Endothelial cell of umbilical vein (primary cell): Measurements from ENCODE around the gene PUM2. TPM values are rescaled to one million over a fixed set of nuclear protein-coding genes. Genes with fewer than 3 reads are reported as not detected.

Source experiments
- BruUV-seq: library from RNA; stranded (reverse); fragments of 400-500 nt; replicated peaks from 2 replicates; lab custom pipeline; 2021; lab: Mats Ljungman, UMichigan
- CTCF ChIA-PET: fragments of 300-600, 350-600 bp; sonication (Branson Sonifier 250); formaldehyde crosslinking; loops from one replicate; lab custom pipeline; 2021; ENCODE audit warnings: antibody characterized with exemption, inconsistent platforms; lab: Charles Lee
- POLR2A ChIA-PET: fragments of 300-600, 350-600 bp; sonication (Branson Sonifier 250); formaldehyde crosslinking; loops from one replicate; lab custom pipeline; 2021; ENCODE audit warnings: antibody characterized with exemption, inconsistent platforms; lab: Charles Lee
- DNase-seq: peaks from one replicate; pipeline ENCODE4 v3.0.0-alpha.2; 2011; ENCODE audit warnings: low read depth, low spot score
- FAIRE-seq: peaks from 2 replicates; lab custom pipeline; 2011; peaks lifted over from hg19 to GRCh38; lab: Jason Lieb, UNC
- H2AFZ ChIP-seq: 2 replicates; pipeline ENCODE4 v1.6.0; 2012; ENCODE audit warnings: low read depth, low read length, control low read depth, inconsistent platforms
- H3K27ac ChIP-seq: 2 replicates; pipeline ENCODE4 v1.5.1; 2011; ENCODE audit warnings: low read depth, mild to moderate bottlenecking, control low read depth, low read length, moderate library complexity; ENCODE audit not compliant: insufficient read depth
- H3K27me3 ChIP-seq, 2 experiments: 2 replicates each; pipeline versions ENCODE4 v1.6.0 to v1.6.1; 2011; ENCODE audit warnings: low read length in 2 of 2, mixed read lengths in 1 of 2; ENCODE audit not compliant: control insufficient read depth in 2 of 2, insufficient read depth in 2 of 2
- H3K36me3 ChIP-seq, 2 experiments: 2 replicates in 1 of 2; 3 replicates in 1 of 2; pipeline ENCODE4 v1.5.1; 2011; ENCODE audit warnings: low read length in 2 of 2, mild to moderate bottlenecking in 1 of 2, moderate library complexity in 1 of 2; ENCODE audit not compliant: control insufficient read depth in 2 of 2, insufficient read depth in 2 of 2; ENCODE audit errors: extremely low read depth in 1 of 2
- H3K4me1 ChIP-seq: 3 replicates; pipeline ENCODE4 v1.5.1; 2011; ENCODE audit warnings: mild to moderate bottlenecking, low read length; ENCODE audit not compliant: control insufficient read depth, insufficient read depth; ENCODE audit errors: extremely low read depth
- H3K4me2 ChIP-seq: 2 replicates; pipeline ENCODE4 v1.6.1; 2011; ENCODE audit warnings: low read length, control low read depth, mixed read lengths; ENCODE audit not compliant: insufficient read depth
- H3K4me3 ChIP-seq, 3 experiments: fragments of 200-600 bp in 1 of 3; sonication (generic), shearing (Covaris generic) in 1 of 3; replicated peaks in 1 of 3; 2 replicates each; pipeline ENCODE4 v1.5.1; 2011 to 2016; ENCODE audit warnings: control low read depth in 3 of 3, low read length in 3 of 3, mild to moderate bottlenecking in 2 of 3, inconsistent platforms in 1 of 3, low read depth in 1 of 3, moderate library complexity in 1 of 3; ENCODE audit not compliant: insufficient read depth in 1 of 3
- H3K79me2 ChIP-seq: 2 replicates; pipeline ENCODE4 v1.6.0; 2012; ENCODE audit warnings: low read length, inconsistent platforms; ENCODE audit not compliant: control insufficient read depth, insufficient read depth
- H3K9ac ChIP-seq: replicated peaks from 2 replicates; pipeline ENCODE3; 2011; ENCODE audit warnings: low read length, control low read depth; ENCODE audit not compliant: insufficient read depth; ENCODE audit errors: extremely low read depth
- H3K9me1 ChIP-seq: replicated peaks from 3 replicates; pipeline ENCODE4 v1.6.0; 2011; ENCODE audit warnings: mild to moderate bottlenecking, low read length; ENCODE audit not compliant: control insufficient read depth, insufficient read depth; ENCODE audit errors: extremely low read depth
- H3K9me3 ChIP-seq: replicated peaks from 2 replicates; pipeline ENCODE4 v1.5.1; 2012; ENCODE audit warnings: low read length, inconsistent platforms; ENCODE audit not compliant: control insufficient read depth, insufficient read depth
- H4K20me1 ChIP-seq: replicated peaks from 2 replicates; pipeline ENCODE3; 2011; ENCODE audit warnings: mild to moderate bottlenecking, low read length; ENCODE audit not compliant: control insufficient read depth, insufficient read depth; ENCODE audit errors: extremely low read depth
- CTCF ChIP-seq, 2 donors: IDR thresholded peaks; 1 replicate in 1 of 2; 2 replicates in 1 of 2; pipeline ENCODE4 v1.5.1; 2011; ENCODE audit warnings: low read length in 2 of 2, mild to moderate bottlenecking in 2 of 2, moderate library complexity in 2 of 2, control low read depth in 1 of 2, inconsistent platforms in 1 of 2, low read depth in 1 of 2; ENCODE audit not compliant: insufficient read depth in 1 of 2; ENCODE audit errors: extremely low read depth in 1 of 2
- EZH2 ChIP-seq: IDR thresholded peaks from 2 replicates; pipeline ENCODE4 v1.6.1; 2012; ENCODE audit warnings: borderline replicate concordance, low read depth, mild to moderate bottlenecking, moderate library complexity, low read length, inconsistent platforms; ENCODE audit not compliant: severe bottlenecking
- FOS ChIP-seq: IDR thresholded peaks from 2 replicates; pipeline ENCODE4 v1.6.1; 2011; ENCODE audit warnings: mild to moderate bottlenecking, low read length, moderate library complexity, borderline replicate concordance; ENCODE audit not compliant: insufficient read depth
- GATA2 ChIP-seq: IDR thresholded peaks from 2 replicates; pipeline ENCODE4 v1.7.0; 2011; ENCODE audit warnings: low read depth, mild to moderate bottlenecking, moderate library complexity, mixed read lengths, low read length; ENCODE audit not compliant: insufficient read length, insufficient read depth
- JUN ChIP-seq: IDR thresholded peaks from 2 replicates; pipeline ENCODE4 v1.6.1; 2011; ENCODE audit warnings: borderline replicate concordance, low read depth; ENCODE audit not compliant: insufficient read length, insufficient read depth
- MYC ChIP-seq: IDR thresholded peaks from one replicate; pipeline ENCODE4 v1.6.1; 2011; ENCODE audit warnings: mild to moderate bottlenecking, low read depth, low read length
- POLR2A ChIP-seq: IDR thresholded peaks from 2 replicates; pipeline ENCODE4 v1.6.1; 2012; ENCODE audit warnings: low read depth, mild to moderate bottlenecking, control low read depth, low read length
- POLR2AphosphoS5 ChIP-seq: IDR thresholded peaks from 2 replicates; pipeline ENCODE4 v1.6.1; 2012; ENCODE audit warnings: low read depth, mild to moderate bottlenecking, control low read depth, low read length, moderate library complexity; ENCODE audit not compliant: insufficient read depth
- dilution Hi-C: fragments of 300-500 bp; cut with MboI; formaldehyde crosslinking; loops from one replicate; pipeline ENCODE4 v1.15.0; 2019; ENCODE audit warnings: low sequenced_read_pairs; ENCODE audit not compliant: extremely low pct_ligation_motif_present
- intact Hi-C: fragments of 100-400 bp; cut with micrococcal nuclease; formaldehyde crosslinking; loops from one replicate; pipeline ENCODE4 v1.10.0; 2022
- polyA plus RNA-seq, 4 experiments: library from polyadenylated mRNA; depleted of rRNA in 3 of 4; stranded (reverse) in 3 of 4; unstranded in 1 of 4; fragments of >200 nt; gene quantifications; 2 replicates each; pipeline versions ENCODE4 v1.2.1 to v1.2.3, GENCODE V29; 2011 to 2012; ENCODE audit warnings: missing spikeins in 1 of 4
- total RNA-seq: library from RNA; stranded (reverse); gene quantifications from 2 replicates; pipeline ENCODE4 v1.2.3, GENCODE V29; 2021
- TF ChIP-seq, protein P1 (sequence below): IDR thresholded peaks from 2 replicates; pipeline ENCODE4 v1.6.1; 2011; ENCODE audit not compliant: insufficient read depth, insufficient read length

The PUM2 gene
- total and polyA plus RNA-seq, 2 donors (not counting 3 experiments of a cell fraction or from before 2014, with no cell fraction given) = 32.9 to 83.7 TPM

DNA sequence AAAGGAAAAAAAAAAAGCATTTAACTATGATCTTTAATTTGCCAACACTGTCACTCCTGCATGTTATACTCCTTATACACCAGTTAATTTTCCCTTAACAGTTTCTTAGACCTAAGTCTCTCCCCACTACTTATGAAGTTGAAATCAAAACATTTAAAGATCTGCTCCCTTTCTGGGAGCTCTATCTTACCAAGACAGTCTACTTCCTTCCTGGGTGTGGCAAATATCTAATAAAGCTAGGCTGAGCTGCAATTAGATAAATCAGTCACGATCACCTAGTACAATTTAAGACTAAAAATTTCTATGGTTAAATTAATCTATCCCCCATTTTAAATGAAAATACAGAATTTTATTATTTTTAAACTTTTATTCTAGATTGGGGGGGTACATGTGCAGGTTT lies 33.4 kb downstream of the PUM2 start:
- Histone ChIP-seq H3K27me3 (no peaks in the 10 kb centered on the region), H3K27ac (no peak overlapping the region), H4K20me1 (peaks cover 6% of the 10 kb centered on the region), H3K36me3 (peaks cover 1 to 9% of the 10 kb centered on the region in 2 experiments), H3K9me1 (no peaks in the 10 kb centered on the region), H3K4me3 (no peak overlapping the region), H2AFZ (no peak overlapping the region), H3K79me2 (peaks cover 67% of the 10 kb centered on the region), H3K9me3 (no peaks in the 10 kb centered on the region), H3K4me2 (peak overlapping the region; percentile 18), H3K9ac (no peak overlapping the region), H3K4me1 (peaks cover 35% of the 10 kb centered on the region)
- DNase-seq (no peak), FAIRE-seq (no peak)
- BruUV-seq = no TSS peak
- CTCF ChIA-PET = interaction anchor here (1.4 to 4.8 kb wide), 2 partner anchors 9 to 14 kb away, joined by 3 to 51 read pairs; no protein-coding TSS in a partner anchor
- POLR2A ChIA-PET = interaction anchor here (1.5 kb wide), 1 partner anchor 130 kb away, joined by 3 read pairs; the partner anchor contains the start of gene RHOB
- intact Hi-C loops = no loop called here
- TF ChIP-seq CTCF (IDR thresholded peaks at IDR 0.05; ENCODE audit: extremely low read depth in 1 of 2, insufficient read depth in 1 of 2, low read depth in 1 of 2, low read length in 2 of 2) (no peak), GATA2 (no peak), JUN (no peak), FOS (no peak), POLR2AphosphoS5 (no peak), EZH2 (no peak), MYC (no peak), POLR2A (no peak)
- TF ChIP-seq, protein P1, sequence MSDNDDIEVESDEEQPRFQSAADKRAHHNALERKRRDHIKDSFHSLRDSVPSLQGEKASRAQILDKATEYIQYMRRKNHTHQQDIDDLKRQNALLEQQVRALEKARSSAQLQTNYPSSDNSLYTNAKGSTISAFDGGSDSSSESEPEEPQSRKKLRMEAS = no peak
- dilution Hi-C loops = no loop called here
